ENCODE data around the gene ERG.

Gene ERG

GRCh38 chr21:38355992-38356781 is 142.1 kb downstream of the ERG start:
- DNase-seq, result peak; percentile 71

- no peak for DNase-seq
Measured at GRCh38 chr21:38355353-38355752, 142.9 kb downstream of the ERG start.

GRCh38 chr21:38354746-38355145 is 143.5 kb downstream of the ERG start:
- no peak for DNase-seq

GRCh38 chr21:38354231-38354630 is 144.0 kb downstream of the ERG start:
- no peak for DNase-seq

GRCh38 chr21:38352536-38353219 is 145.6 kb downstream of the ERG start:
- DNase-seq, result peak; percentile 34

- no peak for DNase-seq
Measured at GRCh38 chr21:38351961-38352521, 146.2 kb downstream of the ERG start.

GRCh38 chr21:38351176-38351959 is 146.9 kb downstream of the ERG start:
- DNase-seq, result no peak

- DNase-seq, result no peak
Measured at GRCh38 chr21:38350684-38351083, 147.6 kb downstream of the ERG start.

GRCh38 chr21:38349977-38350376 is 148.3 kb downstream of the ERG start:
- DNase-seq, result no peak

GRCh38 chr21:38349111-38349746 is 149.0 kb downstream of the ERG start:
- no peak for DNase-seq

GRCh38 chr21:38346286-38346685 is 152.0 kb downstream of the ERG start:
- DNase-seq, result no peak

- DNase-seq, result no peak
Measured at GRCh38 chr21:38343691-38344090, 154.6 kb downstream of the ERG start.

- DNase-seq, result no peak
Measured at GRCh38 chr21:38342739-38343138, 155.5 kb downstream of the ERG start.

GRCh38 chr21:38341546-38342012 is 156.7 kb downstream of the ERG start:
- DNase-seq, result no peak

- no peak for DNase-seq
Measured at GRCh38 chr21:38340131-38340530, 158.1 kb downstream of the ERG start.

GRCh38 chr21:38337793-38338192 is 160.5 kb downstream of the ERG start:
- no peak for DNase-seq

- no peak for DNase-seq
Measured at GRCh38 chr21:38334866-38335265, 163.4 kb downstream of the ERG start.

GRCh38 chr21:38333301-38334272 is 164.7 kb downstream of the ERG start:
- DNase-seq, result no peak

GRCh38 chr21:38330666-38331065 is 167.6 kb downstream of the ERG start:
- no peak for DNase-seq

Data from activated CD4-positive, CD25-positive, alpha-beta regulatory T cell treated with anti-CD3 and anti-CD28 coated beads, Interleukin-2, amount 50 U/mL, for 72 hours (primary cell).